Activated naive CD4-positive, alpha-beta T cell treated with anti-CD3 and anti-CD28 coated beads for 36 hours (primary cell): ENCODE results near the gene CCSER1. TPM values are rescaled to one million over a fixed set of nuclear protein-coding genes. Genes with fewer than 3 reads are reported as not detected.
"Not testable (repeated sequence)": the region's sequence is repeated elsewhere in the genome, so short reads cannot be mapped to it uniquely, and the experiment has no call there.

Experiments
- CTCF ChIA-PET: fragments of 350-600 bp; sonication (Branson Sonifier 250); formaldehyde crosslinking; loops from one replicate; lab custom pipeline; 2021; ENCODE audit warnings: antibody characterized with exemption; lab: Charles Lee
- DNase-seq: peaks from one replicate; pipeline ENCODE4 v3.0.0-alpha.2; 2020
- H3K27ac Mint-ChIP-seq: one replicate; pipeline ENCODE4 v1.8.0; 2021; ENCODE audit warnings: mild to moderate bottlenecking, mixed read lengths
- H3K27me3 Mint-ChIP-seq: one replicate; pipeline ENCODE4 v1.8.0; 2021; ENCODE audit warnings: low read depth, mixed read lengths
- H3K36me3 Mint-ChIP-seq: one replicate; pipeline ENCODE4 v1.8.0; 2021; ENCODE audit warnings: low read depth, mixed read lengths
- H3K4me1 Mint-ChIP-seq: one replicate; pipeline ENCODE4 v1.8.0; 2021; ENCODE audit warnings: low read depth, mixed read lengths
- H3K4me3 Mint-ChIP-seq: one replicate; pipeline ENCODE4 v1.8.0; 2021; ENCODE audit warnings: mild to moderate bottlenecking, moderate library complexity, mixed read lengths
- H3K9me3 Mint-ChIP-seq: one replicate; pipeline ENCODE4 v1.8.0; 2021; ENCODE audit warnings: mixed read lengths
- intact Hi-C: fragments of 100-400 bp; cut with micrococcal nuclease; formaldehyde crosslinking; loops from one replicate; pipeline ENCODE4 v1.15.1; 2023
- total RNA-seq, 2 experiments: library from RNA; stranded (reverse); gene quantifications; one replicate each; pipeline ENCODE4 v1.2.3, GENCODE V29; 2021

The CCSER1 gene
- total RNA-seq, 2 experiments from 2014 or later, result not detected

DNA sequence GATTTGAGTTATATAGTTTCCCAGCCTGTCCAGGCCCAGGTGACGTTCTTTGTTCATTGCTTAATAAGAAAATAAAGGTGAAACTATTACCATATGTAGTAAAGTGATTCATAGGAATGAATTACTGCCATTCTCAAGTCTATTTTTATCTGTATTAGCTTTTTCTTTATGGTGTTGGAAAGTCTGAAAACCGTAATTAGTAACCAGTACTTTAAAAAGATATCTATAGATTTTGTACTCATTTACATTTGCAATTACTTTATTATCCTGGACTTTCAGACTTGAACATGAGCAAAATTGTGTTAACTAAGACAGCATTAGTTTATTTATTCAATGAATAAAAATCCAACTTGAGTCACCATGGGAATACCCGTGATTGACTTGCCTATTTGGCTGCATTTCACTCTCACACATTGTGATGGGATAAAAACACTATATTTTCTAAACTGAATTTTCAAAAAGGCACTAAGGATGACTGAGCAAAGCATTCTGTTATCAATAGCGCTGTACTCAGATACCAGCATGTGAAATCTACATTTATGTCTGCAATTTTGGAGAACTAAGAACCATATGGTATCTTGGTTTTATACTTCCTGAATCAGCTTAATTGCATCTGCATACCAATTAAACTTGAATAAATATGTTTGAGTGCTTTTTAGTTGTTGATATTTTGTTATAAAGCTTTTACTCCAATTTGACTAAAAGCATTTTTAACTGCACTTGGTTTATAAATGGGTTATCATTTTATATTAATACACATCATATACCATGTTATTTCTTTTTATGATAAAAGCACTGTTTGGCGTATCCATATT lies 154.6 kb downstream of the CCSER1 start:
- H3K27ac Mint-ChIP-seq, result no peak overlapping the region
- no peaks in the 10 kb centered on the region for H3K27me3 Mint-ChIP-seq
- CTCF ChIA-PET, result no interaction called here
- H3K9me3 Mint-ChIP-seq, result no peaks in the 10 kb centered on the region
- DNase-seq, result no peak
- H3K36me3 Mint-ChIP-seq, result no peaks in the 10 kb centered on the region
- no peak overlapping the region for H3K4me3 Mint-ChIP-seq
- intact Hi-C loops, result no loop called here
- H3K4me1 Mint-ChIP-seq, result no peaks in the 10 kb centered on the region

GRCh38 chr4:90290345-90290744 lies 163.2 kb downstream of the CCSER1 start:
- Mint-ChIP-seq H3K36me3 (no peaks in the 10 kb centered on the region), H3K4me1 (no peaks in the 10 kb centered on the region), H3K9me3 (no peaks in the 10 kb centered on the region), H3K27ac (no peak overlapping the region), H3K27me3 (no peaks in the 10 kb centered on the region), H3K4me3 (no peak overlapping the region)
- DNase-seq, result no peak
- CTCF ChIA-PET, result no interaction called here
- intact Hi-C loops, result loop anchor here (5.0 to 10.0 kb wide), 2 partner anchors 693 to 806 kb away; no protein-coding TSS in a partner anchor

- DNase-seq, result no peak
- CTCF ChIA-PET, result no interaction called here
- H3K4me3 Mint-ChIP-seq, result no peak overlapping the region
- H3K27ac Mint-ChIP-seq, result no peak overlapping the region
- no peaks in the 10 kb centered on the region for H3K27me3 Mint-ChIP-seq
- no peaks in the 10 kb centered on the region for H3K4me1 Mint-ChIP-seq
- H3K9me3 Mint-ChIP-seq, result no peaks in the 10 kb centered on the region
- H3K36me3 Mint-ChIP-seq, result no peaks in the 10 kb centered on the region
- intact Hi-C loops, result loop anchor here (2.0 to 10.0 kb wide), 3 partner anchors 695 to 1134 kb away; no protein-coding TSS in a partner anchor
These were observed 165.2 kb downstream of the CCSER1 start for GRCh38 chr4:90292438-90292837.

DNA sequence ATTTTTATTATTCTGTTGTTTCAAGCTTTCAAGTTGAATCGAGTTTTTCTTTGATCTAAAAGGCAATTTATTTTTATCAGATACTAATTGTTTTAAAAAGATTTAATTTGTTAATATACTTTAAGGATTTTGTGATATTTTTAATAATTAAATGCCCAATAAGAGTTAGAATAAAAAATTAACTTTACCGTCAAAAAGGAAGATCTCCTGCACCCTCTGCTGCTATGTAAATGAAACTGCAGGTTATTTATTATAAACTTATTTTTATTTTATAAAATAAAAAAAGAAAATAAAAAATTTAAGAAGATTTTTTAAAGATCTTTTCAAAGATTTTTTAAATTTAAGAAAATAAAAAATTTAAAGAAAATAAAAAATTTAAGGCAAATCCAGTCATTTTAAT lies 166.1 kb downstream of the CCSER1 start:
- no peak for DNase-seq
- Mint-ChIP-seq H3K27me3 (no peaks in the 10 kb centered on the region), H3K27ac (no peak overlapping the region), H3K4me1 (no peaks in the 10 kb centered on the region), H3K36me3 (no peaks in the 10 kb centered on the region), H3K9me3 (no peaks in the 10 kb centered on the region), H3K4me3 (no peak overlapping the region)
- CTCF ChIA-PET, result interaction anchor here (0.7 kb wide), 1 partner anchor 19 kb away, joined by 3 read pairs; no protein-coding TSS in a partner anchor
- intact Hi-C loops, result loop anchor here (1.0 to 10.0 kb wide), 5 partner anchors 343 to 1135 kb away; no protein-coding TSS in a partner anchor

- no peaks in the 10 kb centered on the region for H3K4me1 Mint-ChIP-seq
- peaks cover 3% of the 10 kb centered on the region for H3K27me3 Mint-ChIP-seq
- intact Hi-C loops, result loop anchor here (10.0 kb wide), 1 partner anchor 815 kb away; no protein-coding TSS in a partner anchor
- no peak overlapping the region for H3K4me3 Mint-ChIP-seq
- H3K9me3 Mint-ChIP-seq, result no peaks in the 10 kb centered on the region
- H3K27ac Mint-ChIP-seq, result no peak overlapping the region
- no peak for DNase-seq
- CTCF ChIA-PET, result no interaction called here
- no peaks in the 10 kb centered on the region for H3K36me3 Mint-ChIP-seq
These were observed 172.2 kb downstream of the CCSER1 start for GRCh38 chr4:90299373-90299772.

DNA sequence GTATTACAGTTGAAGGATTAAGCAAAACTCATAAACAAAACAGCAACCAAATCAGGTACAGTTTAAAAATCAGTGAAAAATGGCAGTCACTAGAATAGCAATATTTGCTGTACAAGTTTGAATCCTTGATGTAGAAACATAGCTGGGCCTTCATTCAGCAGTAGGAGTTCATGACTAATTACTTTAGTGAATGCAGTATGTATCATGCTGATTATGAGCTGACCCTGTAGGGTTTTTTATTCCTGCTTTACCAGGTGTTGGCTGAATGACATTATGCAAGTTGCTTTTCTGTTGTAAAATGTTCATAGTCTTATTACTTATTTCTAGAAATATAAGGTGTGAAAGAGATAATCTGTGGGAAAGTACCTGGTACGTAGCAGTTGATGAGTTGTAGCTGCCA lies 179.6 kb downstream of the CCSER1 start:
- H3K27ac Mint-ChIP-seq, result no peak overlapping the region
- no peaks in the 10 kb centered on the region for H3K9me3 Mint-ChIP-seq
- no peaks in the 10 kb centered on the region for H3K36me3 Mint-ChIP-seq
- intact Hi-C loops, result no loop called here
- H3K4me1 Mint-ChIP-seq, result no peaks in the 10 kb centered on the region
- H3K4me3 Mint-ChIP-seq, result no peak overlapping the region
- H3K27me3 Mint-ChIP-seq, result no peaks in the 10 kb centered on the region
- CTCF ChIA-PET, result no interaction called here
- no peak for DNase-seq

GRCh38 chr4:90317140-90317539 lies 189.9 kb downstream of the CCSER1 start:
- intact Hi-C loops, result not testable (repeated sequence)

GRCh38 chr4:90317785-90318184 lies 190.6 kb downstream of the CCSER1 start:
- intact Hi-C loops, result no loop called here

More at GRCh38 chr4:90317140-90317539, 189.9 kb downstream of the CCSER1 start:
- H3K27ac Mint-ChIP-seq, H3K4me3 Mint-ChIP-seq, H3K4me1 Mint-ChIP-seq, H3K36me3 Mint-ChIP-seq, H3K9me3 Mint-ChIP-seq, DNase-seq, H3K27me3 Mint-ChIP-seq, CTCF ChIA-PET: not testable (repeated sequence)

DNA sequence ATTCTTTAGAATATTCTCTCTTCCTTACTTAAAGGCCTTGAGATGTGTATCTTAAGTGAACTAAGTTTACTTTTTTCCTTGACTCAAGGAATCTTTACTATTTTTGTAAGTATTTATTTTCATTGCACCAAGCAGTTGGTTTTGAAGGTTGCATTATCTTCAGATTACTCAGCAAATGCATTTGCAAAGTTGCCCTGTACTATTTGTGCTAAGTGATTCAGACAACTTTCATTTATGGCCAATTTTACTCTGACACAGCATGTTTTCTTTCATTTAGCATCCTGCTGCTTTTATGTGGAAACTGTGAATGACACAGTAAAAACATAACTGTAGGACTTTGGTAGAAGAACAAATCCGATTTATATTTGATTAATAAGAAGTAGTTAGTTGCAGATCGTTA lies 191.0 kb downstream of the CCSER1 start:
- CTCF ChIA-PET, result no interaction called here
- Mint-ChIP-seq H3K9me3 (no peaks in the 10 kb centered on the region), H3K4me3 (no peak overlapping the region), H3K36me3 (no peaks in the 10 kb centered on the region), H3K27ac (no peak overlapping the region), H3K4me1 (no peaks in the 10 kb centered on the region), H3K27me3 (peaks cover 5% of the 10 kb centered on the region)
- no peak for DNase-seq
- intact Hi-C loops, result no loop called here

More at GRCh38 chr4:90317785-90318184, 190.6 kb downstream of the CCSER1 start:
- Mint-ChIP-seq H3K27me3 (peaks cover 5% of the 10 kb centered on the region), H3K4me3 (no peak overlapping the region), H3K36me3 (no peaks in the 10 kb centered on the region), H3K4me1 (no peaks in the 10 kb centered on the region), H3K9me3 (no peaks in the 10 kb centered on the region), H3K27ac (no peak overlapping the region)
- CTCF ChIA-PET, result no interaction called here
- DNase-seq, result no peak

- Mint-ChIP-seq H3K27me3 (peaks cover 2% of the 10 kb centered on the region), H3K4me1 (no peaks in the 10 kb centered on the region), H3K4me3 (no peak overlapping the region), H3K9me3 (peaks cover under 1% of the 10 kb centered on the region), H3K27ac (no peak overlapping the region), H3K36me3 (no peaks in the 10 kb centered on the region)
- DNase-seq, result no peak
- intact Hi-C loops, result no loop called here
- CTCF ChIA-PET, result no interaction called here
These were observed 201.4 kb downstream of the CCSER1 start for GRCh38 chr4:90328558-90328957.

GRCh38 chr4:90330546-90330945 lies 203.4 kb downstream of the CCSER1 start:
- CTCF ChIA-PET, result no interaction called here
- H3K4me3 Mint-ChIP-seq, result no peak overlapping the region
- intact Hi-C loops, result no loop called here

DNA sequence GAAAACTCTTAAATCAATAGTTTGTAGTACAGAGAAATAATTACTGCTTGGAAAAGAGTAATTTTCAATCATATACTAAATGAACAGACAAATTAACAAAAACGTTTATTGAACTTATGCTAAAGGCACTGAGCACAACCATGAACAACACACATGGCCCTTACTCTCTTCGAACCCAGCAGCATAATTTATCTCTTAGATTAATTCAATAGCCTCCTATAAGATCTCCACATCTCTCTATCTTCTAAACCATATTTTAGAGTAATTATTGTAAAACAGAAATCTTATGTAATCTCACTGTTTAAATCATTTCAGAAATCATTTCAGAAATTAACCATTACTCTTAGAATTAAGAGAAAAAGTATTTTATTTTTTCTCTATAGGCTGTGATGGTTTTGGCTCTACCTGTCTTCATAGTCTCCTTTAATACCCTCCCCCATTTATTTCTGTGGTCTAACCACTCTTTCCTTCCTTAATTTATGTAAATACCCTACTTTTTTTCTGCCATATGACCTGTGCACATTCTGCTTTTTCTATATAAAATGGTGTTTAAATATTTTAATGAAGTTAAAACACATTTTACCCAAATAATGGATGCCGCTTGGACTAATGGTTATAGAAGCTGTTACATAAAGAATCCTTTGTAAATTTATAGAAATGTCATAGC lies 218.5 kb downstream of the CCSER1 start:
- DNase-seq, result no peak
- Mint-ChIP-seq H3K4me3 (no peak overlapping the region), H3K9me3 (no peaks in the 10 kb centered on the region), H3K27me3 (peaks cover 2% of the 10 kb centered on the region), H3K27ac (no peak overlapping the region), H3K36me3 (no peaks in the 10 kb centered on the region), H3K4me1 (no peaks in the 10 kb centered on the region)
- CTCF ChIA-PET, result no interaction called here
- intact Hi-C loops, result no loop called here

More at GRCh38 chr4:90330546-90330945, 203.4 kb downstream of the CCSER1 start:
- no peaks in the 10 kb centered on the region for H3K9me3 Mint-ChIP-seq
- no peaks in the 10 kb centered on the region for H3K36me3 Mint-ChIP-seq
- no peaks in the 10 kb centered on the region for H3K4me1 Mint-ChIP-seq
- no peak for DNase-seq
- peaks cover 2% of the 10 kb centered on the region for H3K27me3 Mint-ChIP-seq
- no peak overlapping the region for H3K27ac Mint-ChIP-seq
